Astrocyte of the cerebellum (primary cell): ENCODE measurements around the gene YEATS2.

Experiments used
- DNase-seq: peaks from one replicate; pipeline ENCODE4 v3.0.0-alpha.2; 2011; ENCODE audit warnings: low read depth
- H3K4me3 ChIP-seq: 2 replicates; pipeline ENCODE4 v1.5.1; 2011; ENCODE audit warnings: mild to moderate bottlenecking, low read depth, low read length, moderate library complexity
- CTCF ChIP-seq: IDR thresholded peaks from 2 replicates; pipeline ENCODE4 v1.5.1; 2012; ENCODE audit warnings: low read length, low read depth, moderate library complexity, mild to moderate bottlenecking; ENCODE audit errors: missing control alignments
- in situ Hi-C: cut with HindIII; loops from 2 replicates; pipeline ENCODE4 v1.10.0; 2017; ENCODE audit warnings: low sequenced_read_pairs

YEATS2 gene

GRCh38 chr3:183800243-183800863, 102.8 kb downstream of the YEATS2 start:
- no peak overlapping the region for H3K4me3 ChIP-seq
- no peak for DNase-seq
- TF ChIP-seq CTCF, result no peak
- in situ Hi-C loops, result no loop called here

GRCh38 chr3:183801601-183802000, 104.0 kb downstream of the YEATS2 start:
- no peak overlapping the region for H3K4me3 ChIP-seq
- no peak for DNase-seq
- in situ Hi-C loops, result no loop called here
- no peak for TF ChIP-seq CTCF

DNA sequence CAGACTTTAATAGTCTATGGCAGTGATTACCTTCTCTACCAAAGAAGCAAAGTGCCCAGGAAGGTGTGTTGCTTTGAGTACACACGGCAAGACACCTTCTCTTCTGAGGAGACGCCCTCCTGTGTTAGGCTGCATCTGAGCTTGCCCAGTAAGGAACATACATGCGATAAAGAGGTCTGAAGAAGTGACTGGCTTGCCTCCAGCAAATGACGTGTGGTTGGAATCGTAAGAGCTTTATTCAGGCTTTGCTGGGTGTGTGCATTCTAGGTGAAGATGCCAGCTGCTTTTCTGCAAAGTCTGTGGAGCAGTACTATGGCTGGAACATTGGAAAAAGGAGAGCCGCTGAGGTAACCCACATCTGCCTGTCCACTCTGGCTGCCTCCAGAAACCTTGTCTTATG, 105.4 kb downstream of the YEATS2 start:
- TF ChIP-seq CTCF, result no peak
- in situ Hi-C loops, result no loop called here
- H3K4me3 ChIP-seq, result no peak overlapping the region
- DNase-seq, result no peak

- in situ Hi-C loops, result no loop called here
- no peak for TF ChIP-seq CTCF
- no peak for DNase-seq
- H3K4me3 ChIP-seq, result no peak overlapping the region
Measured at GRCh38 chr3:183807209-183807728, 109.7 kb downstream of the YEATS2 start.

DNA sequence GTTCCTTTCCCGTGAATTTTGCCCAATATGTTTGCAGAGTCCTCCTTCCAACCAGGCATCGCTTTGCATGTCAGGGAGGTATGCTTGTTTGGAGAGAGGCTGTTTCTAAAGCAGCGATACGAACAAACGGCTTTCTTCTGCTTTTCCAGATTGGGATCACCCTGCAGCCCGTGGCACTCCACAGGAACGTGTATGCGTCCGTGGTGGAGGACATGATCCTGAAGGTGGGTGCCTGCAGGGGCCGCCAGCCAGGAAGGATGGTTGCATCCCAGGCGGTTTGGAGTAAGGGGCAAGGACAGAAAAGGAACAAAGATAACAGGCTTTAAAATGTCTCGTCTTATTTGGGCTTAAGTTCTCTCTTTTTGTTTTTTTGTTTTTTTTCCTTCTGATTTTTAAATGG, 110.3 kb downstream of the YEATS2 start:
- no peak overlapping the region for H3K4me3 ChIP-seq
- in situ Hi-C loops, result no loop called here
- DNase-seq, result no peak
- no peak for TF ChIP-seq CTCF

DNA sequence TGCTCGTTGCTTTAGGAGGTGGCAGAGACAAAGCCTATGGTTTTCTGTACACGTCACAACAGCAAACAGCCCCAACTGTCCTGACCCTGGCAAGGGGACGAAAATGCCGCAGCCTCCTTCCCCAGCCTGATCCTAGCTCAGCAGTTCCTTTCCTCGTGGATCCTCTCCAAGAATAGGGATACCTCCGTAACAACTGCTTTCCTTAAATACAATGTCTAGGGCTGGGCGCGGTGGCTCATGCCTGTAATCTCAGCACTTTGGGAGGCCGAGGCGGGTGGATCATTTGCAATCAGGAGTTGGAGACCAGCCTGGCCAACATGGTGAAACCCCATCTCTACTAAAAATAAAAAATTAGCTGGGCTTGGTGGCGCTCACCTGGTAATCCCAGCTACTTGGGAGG, 110.8 kb downstream of the YEATS2 start:
- no peak overlapping the region for H3K4me3 ChIP-seq
- in situ Hi-C loops, result no loop called here
- DNase-seq, result no peak
- TF ChIP-seq CTCF, result no peak
